ENCODE results near the gene KRT73. TPM values are rescaled to one million over a fixed set of nuclear protein-coding genes. Genes with fewer than 3 reads are reported as not detected.
"Not testable (repeated sequence)": the region's sequence is repeated elsewhere in the genome, so short reads cannot be mapped to it uniquely, and the experiment has no call there.

Gene KRT73
- total RNA-seq, 1 donor from 2014 or later: not detected

GRCh38 chr12:52598966-52599365 lies 19.4 kb downstream of the KRT73 start:
- Mint-ChIP-seq H3K4me3 (no peak overlapping the region), H3K4me1 (no peaks in the 10 kb centered on the region), H3K9me3 (no peaks in the 10 kb centered on the region), H3K36me3 (ENCODE audit: low read depth) (no peaks in the 10 kb centered on the region), H3K27ac (no peak overlapping the region), H3K27me3 (peaks cover 20% of the 10 kb centered on the region)
- DNase-seq (no peak), ATAC-seq (ENCODE audit: low read depth) (no peak)
- ChIA-PET CTCF (interaction anchor here (0.6 kb wide), 1 partner anchor 1754 kb away, joined by 3 read pairs; no protein-coding TSS in a partner anchor), POLR2A (no interaction called here)
- intact Hi-C loops (cut with micrococcal nuclease): loop anchor here (5.0 kb wide), 1 partner anchor 273 kb away; no protein-coding TSS in a partner anchor
- TF ChIP-seq CTCF (IDR thresholded peaks at IDR 0.05): no peak

- H3K27me3 Mint-ChIP-seq; H3K36me3 Mint-ChIP-seq (ENCODE audit: low read depth); POLR2A ChIA-PET; H3K4me1 Mint-ChIP-seq; H3K27ac Mint-ChIP-seq; ATAC-seq (ENCODE audit: low read depth); H3K9me3 Mint-ChIP-seq; CTCF ChIA-PET; DNase-seq; intact Hi-C loops (cut with micrococcal nuclease); H3K4me3 Mint-ChIP-seq: not testable (repeated sequence)
Measured at GRCh38 chr12:52594237-52594636, 24.1 kb downstream of the KRT73 start.

- Mint-ChIP-seq H3K4me1 (no peaks in the 10 kb centered on the region), H3K4me3 (no peak overlapping the region), H3K27ac (no peak overlapping the region), H3K36me3 (ENCODE audit: low read depth) (no peaks in the 10 kb centered on the region), H3K27me3 (peaks cover 5% of the 10 kb centered on the region), H3K9me3 (no peaks in the 10 kb centered on the region)
- CTCF ChIA-PET: no interaction called here
- DNase-seq: no peak
- POLR2A ChIA-PET: no interaction called here
- TF ChIP-seq CTCF (IDR thresholded peaks at IDR 0.05): no peak
- intact Hi-C loops (cut with micrococcal nuclease): no loop called here
- ATAC-seq (ENCODE audit: low read depth): no peak
Measured at GRCh38 chr12:52591521-52591920, 26.8 kb downstream of the KRT73 start.

GRCh38 chr12:52590021-52590420 lies 28.3 kb downstream of the KRT73 start:
- intact Hi-C loops (cut with micrococcal nuclease): no loop called here
- no peaks in the 10 kb centered on the region for H3K36me3 Mint-ChIP-seq (ENCODE audit: low read depth)
- DNase-seq (no peak), ATAC-seq (ENCODE audit: low read depth) (no peak)
- TF ChIP-seq CTCF (IDR thresholded peaks at IDR 0.05): no peak
- CTCF ChIA-PET: no interaction called here
- POLR2A ChIA-PET: no interaction called here
- peaks cover 5% of the 10 kb centered on the region for H3K27me3 Mint-ChIP-seq
- H3K27ac Mint-ChIP-seq: no peak overlapping the region
- H3K4me1 Mint-ChIP-seq: no peaks in the 10 kb centered on the region
- no peaks in the 10 kb centered on the region for H3K9me3 Mint-ChIP-seq
- no peak overlapping the region for H3K4me3 Mint-ChIP-seq

GRCh38 chr12:52587563-52587962 lies 30.8 kb downstream of the KRT73 start:
- intact Hi-C loops (cut with micrococcal nuclease): no loop called here
- TF ChIP-seq CTCF (IDR thresholded peaks at IDR 0.05): no peak
- DNase-seq (no peak), ATAC-seq (ENCODE audit: low read depth) (no peak)
- Mint-ChIP-seq H3K4me1 (no peaks in the 10 kb centered on the region), H3K27ac (no peak overlapping the region), H3K4me3 (no peak overlapping the region), H3K27me3 (peaks cover 7% of the 10 kb centered on the region), H3K36me3 (ENCODE audit: low read depth) (no peaks in the 10 kb centered on the region), H3K9me3 (no peaks in the 10 kb centered on the region)
- POLR2A ChIA-PET: no interaction called here
- CTCF ChIA-PET: no interaction called here

- POLR2A ChIA-PET: no interaction called here
- no peak for TF ChIP-seq CTCF (IDR thresholded peaks at IDR 0.05)
- Mint-ChIP-seq H3K27me3 (peaks cover 2% of the 10 kb centered on the region), H3K4me1 (no peaks in the 10 kb centered on the region), H3K4me3 (no peak overlapping the region), H3K9me3 (no peaks in the 10 kb centered on the region), H3K27ac (no peak overlapping the region), H3K36me3 (ENCODE audit: low read depth) (no peaks in the 10 kb centered on the region)
- ATAC-seq (ENCODE audit: low read depth) (no peak), DNase-seq (no peak)
- CTCF ChIA-PET: no interaction called here
- intact Hi-C loops (cut with micrococcal nuclease): no loop called here
Measured at GRCh38 chr12:52585946-52586345, 32.4 kb downstream of the KRT73 start.

All from activated B cell treated with CpG ODN at 0.5 μM for 24 hours (primary cell).